Testis (tissue), 3 donors: ENCODE measurements around the gene SHROOM2. TPM values are rescaled to one million over a fixed set of nuclear protein-coding genes. Genes with fewer than 3 reads are reported as not detected.

Experiments
- DNase-seq: peaks from one replicate; pipeline ENCODE4 v3.0.0-alpha.2; 2019
- H3K27ac ChIP-seq, 2 donors: fragments of 200-600 bp; sonication (generic); one replicate each; pipeline ENCODE4 v1.5.1; 2019
- H3K27me3 ChIP-seq: fragments of 200-600 bp; sonication (generic); one replicate; pipeline ENCODE4 v1.5.1; 2019
- H3K36me3 ChIP-seq: fragments of 200-600 bp; sonication (generic); one replicate; pipeline ENCODE4 v1.5.1; 2017; ENCODE audit warnings: low read depth; ENCODE audit errors: missing control alignments
- H3K4me1 ChIP-seq: fragments of 200-600 bp; sonication (generic); one replicate; pipeline ENCODE4 v1.5.1; 2019
- H3K4me3 ChIP-seq, 2 donors: fragments of 200-600 bp; sonication (generic); one replicate each; pipeline ENCODE4 v1.5.1; 2017 to 2019
- H3K9me3 ChIP-seq: fragments of 200-600 bp; sonication (generic); one replicate; pipeline ENCODE4 v1.5.1; 2017
- POLR2A ChIP-seq: fragments of 450-650 bp; IDR thresholded peaks from one replicate; pipeline ENCODE4 v1.6.1; 2017; ENCODE audit warnings: antibody characterized with exemption, mild to moderate bottlenecking, moderate library complexity
- WGBS, 2 donors: methylation state at CpG; one replicate each; pipeline ENCODE4 v1.1.5; 2018; 5-methylcytosine and 5-hydroxymethylcytosine counted together
- intact Hi-C: fragments of 100-400 bp; cut with DNase I; formaldehyde crosslinking; loops from one replicate; pipeline ENCODE4 v1.15.1; 2023; ENCODE audit warnings: low total_unique reads
- polyA plus RNA-seq: library from polyadenylated mRNA; stranded (reverse); fragments of 350-450 nt; fragmentation: Illumina TruSeq; extraction: RNeasy Lipid Tissue Mini Kit (QIAGEN cat#74804); gene quantifications from one replicate; pipeline ENCODE4 v1.2.3, GENCODE V29; 2014; ENCODE audit warnings: low read depth, low replicate concordance; ENCODE audit not compliant: insufficient read depth
- total RNA-seq, 2 donors: library from RNA; depleted of rRNA; stranded (reverse); fragments of >200 nt; gene quantifications; one replicate each; pipeline ENCODE4 v1.2.3, GENCODE V29; 2016
- TF ChIP-seq, protein P1 (sequence below), 3 experiments: fragments of 450-650 bp in 2 of 3; fragments of 200-600 bp in 1 of 3; sonication (generic) in 1 of 3; IDR thresholded peaks; one replicate each; pipeline ENCODE4 v1.5.1; 2016 to 2019; ENCODE audit warnings: antibody characterized with exemption in 3 of 3, mild to moderate bottlenecking in 2 of 3, moderate library complexity in 1 of 3

Gene SHROOM2
- total and polyA plus RNA-seq, 3 donors from 2014 or later = 8.2 to 46.0 (median 22.1) TPM

- H3K27me3 ChIP-seq = no peaks in the 10 kb centered on the region
- DNase-seq = no peak
- 72 to 74% methylated on average over 3 to 13 of the region's 17 CpGs for WGBS, 2 donors
- no peaks in the 10 kb centered on the region for H3K4me1 ChIP-seq
- H3K36me3 ChIP-seq = no peaks in the 10 kb centered on the region
- TF ChIP-seq, protein P1, sequence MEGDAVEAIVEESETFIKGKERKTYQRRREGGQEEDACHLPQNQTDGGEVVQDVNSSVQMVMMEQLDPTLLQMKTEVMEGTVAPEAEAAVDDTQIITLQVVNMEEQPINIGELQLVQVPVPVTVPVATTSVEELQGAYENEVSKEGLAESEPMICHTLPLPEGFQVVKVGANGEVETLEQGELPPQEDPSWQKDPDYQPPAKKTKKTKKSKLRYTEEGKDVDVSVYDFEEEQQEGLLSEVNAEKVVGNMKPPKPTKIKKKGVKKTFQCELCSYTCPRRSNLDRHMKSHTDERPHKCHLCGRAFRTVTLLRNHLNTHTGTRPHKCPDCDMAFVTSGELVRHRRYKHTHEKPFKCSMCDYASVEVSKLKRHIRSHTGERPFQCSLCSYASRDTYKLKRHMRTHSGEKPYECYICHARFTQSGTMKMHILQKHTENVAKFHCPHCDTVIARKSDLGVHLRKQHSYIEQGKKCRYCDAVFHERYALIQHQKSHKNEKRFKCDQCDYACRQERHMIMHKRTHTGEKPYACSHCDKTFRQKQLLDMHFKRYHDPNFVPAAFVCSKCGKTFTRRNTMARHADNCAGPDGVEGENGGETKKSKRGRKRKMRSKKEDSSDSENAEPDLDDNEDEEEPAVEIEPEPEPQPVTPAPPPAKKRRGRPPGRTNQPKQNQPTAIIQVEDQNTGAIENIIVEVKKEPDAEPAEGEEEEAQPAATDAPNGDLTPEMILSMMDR (IDR thresholded peaks at IDR 0.05) = no peak
- no peak for TF ChIP-seq POLR2A
- H3K9me3 ChIP-seq = no peaks in the 10 kb centered on the region
- intact Hi-C loops = no loop called here
- no peak overlapping the region for H3K4me3 ChIP-seq
- no peak overlapping the region for H3K27ac ChIP-seq
Measured at GRCh38 chrX:9848718-9849479, 62.7 kb downstream of the SHROOM2 start.

DNA sequence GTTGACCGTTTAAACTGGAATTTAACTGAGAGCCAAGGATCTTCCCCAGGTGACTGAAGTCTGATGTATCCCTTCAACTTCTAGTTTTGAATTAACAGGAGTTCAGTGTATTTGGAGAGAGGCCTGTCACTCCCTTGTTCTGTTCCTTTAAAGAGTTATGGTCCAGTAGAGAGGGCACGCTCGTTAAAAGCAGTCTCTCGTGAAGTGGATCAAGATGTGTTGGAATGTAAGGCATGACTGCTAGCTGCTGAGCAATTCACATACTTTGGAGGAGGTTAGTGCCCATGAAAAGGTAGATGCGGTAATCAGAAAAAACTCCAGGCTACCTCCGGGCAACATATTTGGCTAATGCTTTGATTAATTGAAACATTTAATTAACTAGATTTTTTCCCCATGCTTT is 65.7 kb downstream of the SHROOM2 start:
- no peak for DNase-seq
- H3K27me3 ChIP-seq = no peaks in the 10 kb centered on the region
- TF ChIP-seq POLR2A = no peak
- TF ChIP-seq, protein P1 (IDR thresholded peaks at IDR 0.05) = no peak
- H3K4me3 ChIP-seq = no peak overlapping the region
- no peaks in the 10 kb centered on the region for H3K9me3 ChIP-seq
- 78 to 81% methylated on average over 5 to 6 of the region's 6 CpGs for WGBS, 2 donors
- intact Hi-C loops = no loop called here
- no peaks in the 10 kb centered on the region for H3K4me1 ChIP-seq
- no peaks in the 10 kb centered on the region for H3K36me3 ChIP-seq
- H3K27ac ChIP-seq = no peak overlapping the region

DNA sequence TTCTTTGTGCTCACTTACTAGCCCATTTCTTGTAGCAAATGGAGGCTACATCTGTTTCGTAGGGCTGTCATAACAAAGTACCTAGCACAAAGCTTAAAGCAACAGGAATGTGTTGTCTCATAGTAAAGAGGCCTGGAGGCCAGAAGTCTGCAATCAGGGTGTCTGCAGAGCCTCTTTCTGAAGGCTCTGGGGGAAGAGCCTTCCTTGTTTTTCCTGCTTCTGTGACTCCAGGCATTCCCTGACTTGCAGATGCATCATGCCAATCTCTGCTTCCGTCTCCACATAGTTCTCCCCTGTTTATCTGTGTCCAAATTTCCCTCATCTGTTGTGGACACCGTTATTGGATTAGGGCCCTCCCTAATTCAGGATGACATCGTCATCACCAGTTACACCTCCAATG is 67.1 kb downstream of the SHROOM2 start:
- Histone ChIP-seq H3K9me3 (no peaks in the 10 kb centered on the region), H3K4me1 (no peaks in the 10 kb centered on the region), H3K27ac (no peak overlapping the region), H3K4me3 (no peak overlapping the region), H3K36me3 (no peaks in the 10 kb centered on the region), H3K27me3 (no peaks in the 10 kb centered on the region)
- no peak for TF ChIP-seq POLR2A
- TF ChIP-seq, protein P1 (IDR thresholded peaks at IDR 0.05) = no peak
- DNase-seq = no peak
- WGBS, 2 donors = 59 to 76% methylated on average over 3 to 4 of the region's 4 CpGs
- intact Hi-C loops = no loop called here

- TF ChIP-seq, protein P1 (IDR thresholded peaks at IDR 0.05) = no peak
- no peak for TF ChIP-seq POLR2A
- intact Hi-C loops = no loop called here
- Histone ChIP-seq H3K27me3 (no peaks in the 10 kb centered on the region), H3K9me3 (no peaks in the 10 kb centered on the region), H3K36me3 (no peaks in the 10 kb centered on the region), H3K4me3 (no peak overlapping the region), H3K27ac (no peak overlapping the region), H3K4me1 (no peaks in the 10 kb centered on the region)
- WGBS, 2 donors = 54 to 56% methylated on average over 9 to 14 of the region's 14 CpGs
- no peak for DNase-seq
Measured at GRCh38 chrX:9855561-9856283, 69.5 kb downstream of the SHROOM2 start.
